Brain microvascular endothelial cell (primary cell): ENCODE measurements around the gene ALK.

Experiments used
- DNase-seq: peaks from one replicate; pipeline ENCODE4 v3.0.0-alpha.2; 2020
- H3K27ac ChIP-seq: fragments of 250-450 bp; sonication (Bioruptor Pico); 2 replicates; pipeline ENCODE4 v1.5.1; 2020; ENCODE audit warnings: mild to moderate bottlenecking, moderate library complexity
- H3K27me3 ChIP-seq: fragments of 250-450 bp; sonication (Bioruptor Pico); replicated peaks from 2 replicates; pipeline ENCODE4 v1.5.1; 2020; ENCODE audit warnings: mild to moderate bottlenecking
- H3K36me3 ChIP-seq: fragments of 250-450 bp; sonication (Bioruptor Pico); replicated peaks from 2 replicates; pipeline ENCODE4 v1.5.1; 2020; ENCODE audit warnings: mild to moderate bottlenecking
- H3K4me3 ChIP-seq: 2 replicates; pipeline ENCODE4 v1.5.1; 2011; ENCODE audit warnings: low read depth, mild to moderate bottlenecking, control low read depth, low read length, moderate library complexity
- in situ Hi-C: cut with HindIII; loops from 2 replicates; pipeline ENCODE4 v1.10.0; 2017; ENCODE audit warnings: low sequenced_read_pairs, low pct_ligation_motif_present
- TF ChIP-seq, protein P1 (sequence below): IDR thresholded peaks from 2 replicates; pipeline ENCODE4 v1.5.1; 2011; ENCODE audit warnings: low read depth, mild to moderate bottlenecking, moderate library complexity, low read length, control low read depth, inconsistent platforms; ENCODE audit errors: missing control alignments

The ALK gene

GRCh38 chr2:29305762-29306161 lies 615.6 kb downstream of the ALK start:
- no peaks in the 10 kb centered on the region for H3K27me3 ChIP-seq
- TF ChIP-seq, protein P1, sequence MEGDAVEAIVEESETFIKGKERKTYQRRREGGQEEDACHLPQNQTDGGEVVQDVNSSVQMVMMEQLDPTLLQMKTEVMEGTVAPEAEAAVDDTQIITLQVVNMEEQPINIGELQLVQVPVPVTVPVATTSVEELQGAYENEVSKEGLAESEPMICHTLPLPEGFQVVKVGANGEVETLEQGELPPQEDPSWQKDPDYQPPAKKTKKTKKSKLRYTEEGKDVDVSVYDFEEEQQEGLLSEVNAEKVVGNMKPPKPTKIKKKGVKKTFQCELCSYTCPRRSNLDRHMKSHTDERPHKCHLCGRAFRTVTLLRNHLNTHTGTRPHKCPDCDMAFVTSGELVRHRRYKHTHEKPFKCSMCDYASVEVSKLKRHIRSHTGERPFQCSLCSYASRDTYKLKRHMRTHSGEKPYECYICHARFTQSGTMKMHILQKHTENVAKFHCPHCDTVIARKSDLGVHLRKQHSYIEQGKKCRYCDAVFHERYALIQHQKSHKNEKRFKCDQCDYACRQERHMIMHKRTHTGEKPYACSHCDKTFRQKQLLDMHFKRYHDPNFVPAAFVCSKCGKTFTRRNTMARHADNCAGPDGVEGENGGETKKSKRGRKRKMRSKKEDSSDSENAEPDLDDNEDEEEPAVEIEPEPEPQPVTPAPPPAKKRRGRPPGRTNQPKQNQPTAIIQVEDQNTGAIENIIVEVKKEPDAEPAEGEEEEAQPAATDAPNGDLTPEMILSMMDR = no peak
- H3K4me3 ChIP-seq = no peak overlapping the region
- no peaks in the 10 kb centered on the region for H3K36me3 ChIP-seq
- no peak overlapping the region for H3K27ac ChIP-seq
- no peak for DNase-seq
- in situ Hi-C loops = no loop called here

GRCh38 chr2:29304399-29305060 lies 616.9 kb downstream of the ALK start:
- H3K27ac ChIP-seq = no peak overlapping the region
- TF ChIP-seq, protein P1 = no peak
- DNase-seq = no peak
- no peak overlapping the region for H3K4me3 ChIP-seq
- H3K36me3 ChIP-seq = no peaks in the 10 kb centered on the region
- H3K27me3 ChIP-seq = no peaks in the 10 kb centered on the region
- in situ Hi-C loops = no loop called here

- TF ChIP-seq, protein P1 = no peak
- Histone ChIP-seq H3K36me3 (no peaks in the 10 kb centered on the region), H3K27me3 (no peaks in the 10 kb centered on the region), H3K4me3 (no peak overlapping the region), H3K27ac (no peak overlapping the region)
- in situ Hi-C loops = no loop called here
- DNase-seq = no peak
Measured at GRCh38 chr2:29296585-29296984, 624.8 kb downstream of the ALK start.

GRCh38 chr2:29295845-29296244 lies 625.5 kb downstream of the ALK start:
- TF ChIP-seq, protein P1 = peak; percentile 56
- in situ Hi-C loops = no loop called here
- DNase-seq = no peak
- Histone ChIP-seq H3K4me3 (no peak overlapping the region), H3K27ac (no peak overlapping the region), H3K36me3 (no peaks in the 10 kb centered on the region), H3K27me3 (no peaks in the 10 kb centered on the region)

DNA sequence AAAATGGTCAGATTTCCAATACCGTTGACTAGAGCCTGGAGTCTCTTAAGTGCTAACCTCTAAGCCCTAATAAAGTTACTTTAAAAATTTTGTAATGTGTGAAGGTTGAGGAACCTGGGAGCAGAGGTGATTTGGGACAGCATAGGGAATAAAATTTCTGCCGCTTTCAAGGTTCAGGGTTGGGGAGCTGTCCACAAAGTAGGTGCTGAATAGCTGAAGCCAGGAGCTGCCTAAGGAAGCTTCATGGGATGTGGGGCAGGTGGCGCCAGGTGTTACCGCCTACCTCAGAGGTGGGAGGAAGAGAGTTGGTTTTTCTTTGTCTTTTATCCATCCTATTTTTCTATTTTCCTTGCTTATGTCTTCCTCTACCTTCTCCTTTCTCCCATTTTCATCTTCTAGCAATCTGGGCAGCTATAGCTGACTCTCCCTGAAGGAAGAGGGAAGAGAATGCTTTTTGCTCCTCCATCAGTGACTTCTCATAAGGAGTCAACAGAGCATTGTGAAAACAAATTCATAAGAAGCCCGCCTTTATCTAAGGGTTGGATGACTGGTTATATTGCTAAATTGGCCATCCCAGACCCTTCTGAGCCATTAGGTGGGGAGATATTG lies 627.5 kb downstream of the ALK start:
- no peak for DNase-seq
- in situ Hi-C loops = no loop called here

More for the DNA sequence above, 627.5 kb downstream of the ALK start:
- Histone ChIP-seq H3K4me3 (no peak overlapping the region), H3K27ac (no peak overlapping the region), H3K36me3 (no peaks in the 10 kb centered on the region), H3K27me3 (no peaks in the 10 kb centered on the region)
- TF ChIP-seq, protein P1 = no peak
